Activated T-helper 17 cell treated with anti-CD3 and anti-CD28 coated beads, Interleukin-2, amount 50 U/mL, for 72 hours (primary cell): ENCODE measurements around the gene SLC6A16. TPM values are rescaled to one million over a fixed set of nuclear protein-coding genes. Genes with fewer than 3 reads are reported as not detected.
"Not testable (repeated sequence)": the region's sequence is repeated elsewhere in the genome, so short reads cannot be mapped to it uniquely, and the experiment has no call there.

Source experiments
- ATAC-seq: fragments of 150-1000 bp; cut with Tn5 transposase; replicated peaks from 2 replicates; pipeline ENCODE4 v1.10.0; 2021; ENCODE audit warnings: mild to moderate bottlenecking, moderate library complexity
- H3K27ac Mint-ChIP-seq: one replicate; pipeline ENCODE4 v1.8.0; 2022; ENCODE audit warnings: mixed read lengths
- H3K27me3 Mint-ChIP-seq: one replicate; pipeline ENCODE4 v1.8.0; 2022; ENCODE audit warnings: mixed read lengths
- H3K36me3 Mint-ChIP-seq: one replicate; pipeline ENCODE4 v1.8.0; 2022; ENCODE audit warnings: low read depth, mild to moderate bottlenecking, mixed read lengths
- H3K4me1 Mint-ChIP-seq: one replicate; pipeline ENCODE4 v1.8.0; 2022; ENCODE audit warnings: mixed read lengths
- H3K4me3 Mint-ChIP-seq: one replicate; pipeline ENCODE4 v1.8.0; 2022; ENCODE audit warnings: mild to moderate bottlenecking, mixed read lengths
- H3K9me3 Mint-ChIP-seq: one replicate; pipeline ENCODE4 v1.8.0; 2022; ENCODE audit warnings: mixed read lengths
- total RNA-seq, 2 donors: library from RNA; stranded (reverse); gene quantifications; one replicate each; pipeline ENCODE4 v1.2.3, GENCODE V29; 2022

The SLC6A16 gene
- total RNA-seq, 2 donors from 2014 or later, result 1.1 to 1.4 TPM

- Mint-ChIP-seq H3K9me3 (peaks cover 5% of the 10 kb centered on the region), H3K36me3 (peaks cover 8% of the 10 kb centered on the region), H3K4me3 (peak overlapping the region; percentile 32), H3K27me3 (no peaks in the 10 kb centered on the region), H3K4me1 (peaks cover 32% of the 10 kb centered on the region), H3K27ac (peak overlapping the region; percentile 60)
- ATAC-seq, result peak; percentile 39
Measured at GRCh38 chr19:49327878-49328544, 3.0 kb upstream of the SLC6A16 start.

DNA sequence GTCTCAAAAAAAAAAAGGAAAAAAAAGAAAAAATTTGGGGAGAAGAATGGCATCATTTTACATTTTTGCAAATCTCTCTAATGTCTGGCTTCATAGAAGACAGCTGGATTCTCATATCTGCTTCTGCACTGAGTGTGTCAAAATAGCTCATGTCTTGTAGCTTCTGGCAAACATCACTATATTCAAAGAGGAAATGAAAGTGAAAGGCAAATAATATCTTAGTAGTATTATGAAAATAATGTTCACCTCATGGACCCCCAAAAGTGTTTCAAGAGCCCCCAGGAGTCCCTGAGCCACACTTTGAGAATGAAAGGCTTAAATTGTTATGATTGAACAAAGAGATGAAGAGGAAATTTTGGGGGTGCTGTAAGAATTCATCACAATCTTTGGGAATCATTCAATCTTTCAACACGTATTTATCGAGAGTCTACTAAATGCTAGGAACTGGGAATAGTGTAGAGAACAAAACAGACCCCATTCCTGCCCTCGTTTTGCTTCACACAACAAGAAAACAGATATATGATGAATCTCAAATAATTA is 1.2 kb upstream of the SLC6A16 start:
- Mint-ChIP-seq H3K27me3 (no peaks in the 10 kb centered on the region), H3K27ac (no peak overlapping the region), H3K36me3 (peaks cover 15% of the 10 kb centered on the region), H3K4me3 (no peak overlapping the region), H3K9me3 (peaks cover 5% of the 10 kb centered on the region), H3K4me1 (peaks cover 22% of the 10 kb centered on the region)
- no peak for ATAC-seq

DNA sequence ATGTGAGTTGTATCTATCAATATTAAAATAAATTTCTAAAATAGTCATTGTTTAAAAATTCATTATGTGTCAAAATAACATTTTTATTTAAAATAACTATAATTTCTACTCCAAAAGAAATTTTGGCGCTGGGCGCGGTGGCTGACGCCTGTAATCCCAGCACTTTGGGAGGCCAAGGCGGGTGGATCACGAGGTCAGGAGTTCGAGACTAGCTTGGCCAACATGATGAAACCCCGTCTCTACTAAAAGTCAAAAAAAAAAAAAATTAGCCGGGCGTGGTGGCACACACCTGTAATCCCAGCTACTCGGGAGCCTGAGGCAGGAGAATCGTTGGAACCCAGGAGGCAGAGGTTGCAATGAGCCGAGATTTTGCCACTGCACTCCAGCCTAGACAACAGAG is 765 bp upstream of the SLC6A16 start:
- H3K27ac Mint-ChIP-seq, H3K4me3 Mint-ChIP-seq, H3K9me3 Mint-ChIP-seq, H3K27me3 Mint-ChIP-seq, ATAC-seq: not testable (repeated sequence)
- Mint-ChIP-seq H3K4me1 (peaks cover 22% of the 10 kb centered on the region), H3K36me3 (peaks cover 17% of the 10 kb centered on the region)

DNA sequence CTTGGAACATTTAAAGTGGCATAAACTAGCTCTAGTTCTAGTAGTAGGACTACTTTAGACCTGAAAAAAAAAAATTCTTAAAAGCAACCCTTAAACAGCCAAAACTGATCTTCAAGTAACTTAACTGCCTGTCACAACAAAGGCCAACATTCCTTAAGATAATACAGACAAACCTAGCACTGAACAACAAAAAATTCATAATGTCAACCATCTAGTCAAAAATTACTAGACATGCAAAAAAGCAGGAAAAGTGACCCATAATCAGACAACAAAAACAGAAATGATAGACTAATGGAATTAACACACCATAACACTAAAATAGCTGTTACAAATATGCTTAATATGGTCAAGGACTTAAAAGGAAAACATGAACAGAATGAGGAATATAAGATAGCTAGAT is 6.7 kb downstream of the SLC6A16 start:
- no peaks in the 10 kb centered on the region for H3K9me3 Mint-ChIP-seq

GRCh38 chr19:49316284-49316683 is 8.7 kb downstream of the SLC6A16 start:
- Mint-ChIP-seq H3K4me1 (peaks cover 5% of the 10 kb centered on the region), H3K27ac (no peak overlapping the region), H3K9me3 (no peaks in the 10 kb centered on the region), H3K4me3 (no peak overlapping the region), H3K36me3 (peaks cover 6% of the 10 kb centered on the region), H3K27me3 (no peaks in the 10 kb centered on the region)
- ATAC-seq, result no peak

More for the DNA sequence above, 6.7 kb downstream of the SLC6A16 start:
- Mint-ChIP-seq H3K27me3 (no peaks in the 10 kb centered on the region), H3K36me3 (peaks cover 12% of the 10 kb centered on the region), H3K4me1 (peaks cover 5% of the 10 kb centered on the region), H3K4me3 (no peak overlapping the region), H3K27ac (no peak overlapping the region)
- ATAC-seq, result no peak

GRCh38 chr19:49315111-49315510 is 9.9 kb downstream of the SLC6A16 start:
- H3K27ac Mint-ChIP-seq, result no peak overlapping the region
- H3K4me1 Mint-ChIP-seq, result peaks cover 5% of the 10 kb centered on the region
- ATAC-seq, result no peak
- H3K27me3 Mint-ChIP-seq, result no peaks in the 10 kb centered on the region
- no peak overlapping the region for H3K4me3 Mint-ChIP-seq
- peaks cover 4% of the 10 kb centered on the region for H3K36me3 Mint-ChIP-seq
- no peaks in the 10 kb centered on the region for H3K9me3 Mint-ChIP-seq

GRCh38 chr19:49309087-49309486 is 15.9 kb downstream of the SLC6A16 start:
- H3K4me1 Mint-ChIP-seq, result no peaks in the 10 kb centered on the region
- no peaks in the 10 kb centered on the region for H3K27me3 Mint-ChIP-seq
- H3K4me3 Mint-ChIP-seq, result no peak overlapping the region
- no peak for ATAC-seq
- H3K36me3 Mint-ChIP-seq, result no peaks in the 10 kb centered on the region
- H3K9me3 Mint-ChIP-seq, result no peaks in the 10 kb centered on the region
- no peak overlapping the region for H3K27ac Mint-ChIP-seq

- not testable (repeated sequence) for H3K9me3 Mint-ChIP-seq, H3K36me3 Mint-ChIP-seq, H3K27ac Mint-ChIP-seq, H3K4me3 Mint-ChIP-seq, ATAC-seq, H3K27me3 Mint-ChIP-seq, H3K4me1 Mint-ChIP-seq
Measured at GRCh38 chr19:49306734-49307133, 18.3 kb downstream of the SLC6A16 start.

DNA sequence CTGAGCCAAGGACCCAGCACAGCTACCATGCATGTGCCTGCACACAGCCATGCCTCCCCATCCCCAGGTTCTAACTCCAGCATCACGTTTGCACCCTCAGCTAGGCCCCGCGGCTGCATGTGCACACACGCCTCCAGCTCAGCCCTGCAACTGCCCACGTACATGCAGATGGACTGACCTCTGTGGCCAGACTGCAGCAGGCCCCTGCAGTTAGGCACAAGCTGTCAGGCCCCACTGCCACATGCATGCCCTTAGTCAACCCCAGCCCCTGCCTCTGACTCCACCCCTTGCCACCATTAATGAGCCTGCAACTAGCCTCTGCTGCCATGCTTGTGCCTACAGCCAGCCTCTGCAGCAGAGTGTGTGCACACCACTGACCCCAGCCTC is 23.1 kb downstream of the SLC6A16 start:
- no peak overlapping the region for H3K27ac Mint-ChIP-seq
- no peak overlapping the region for H3K4me3 Mint-ChIP-seq
- H3K27me3 Mint-ChIP-seq, result no peaks in the 10 kb centered on the region
- H3K4me1 Mint-ChIP-seq, result peaks cover 5% of the 10 kb centered on the region
- no peak for ATAC-seq
- no peaks in the 10 kb centered on the region for H3K36me3 Mint-ChIP-seq
- H3K9me3 Mint-ChIP-seq, result no peaks in the 10 kb centered on the region

DNA sequence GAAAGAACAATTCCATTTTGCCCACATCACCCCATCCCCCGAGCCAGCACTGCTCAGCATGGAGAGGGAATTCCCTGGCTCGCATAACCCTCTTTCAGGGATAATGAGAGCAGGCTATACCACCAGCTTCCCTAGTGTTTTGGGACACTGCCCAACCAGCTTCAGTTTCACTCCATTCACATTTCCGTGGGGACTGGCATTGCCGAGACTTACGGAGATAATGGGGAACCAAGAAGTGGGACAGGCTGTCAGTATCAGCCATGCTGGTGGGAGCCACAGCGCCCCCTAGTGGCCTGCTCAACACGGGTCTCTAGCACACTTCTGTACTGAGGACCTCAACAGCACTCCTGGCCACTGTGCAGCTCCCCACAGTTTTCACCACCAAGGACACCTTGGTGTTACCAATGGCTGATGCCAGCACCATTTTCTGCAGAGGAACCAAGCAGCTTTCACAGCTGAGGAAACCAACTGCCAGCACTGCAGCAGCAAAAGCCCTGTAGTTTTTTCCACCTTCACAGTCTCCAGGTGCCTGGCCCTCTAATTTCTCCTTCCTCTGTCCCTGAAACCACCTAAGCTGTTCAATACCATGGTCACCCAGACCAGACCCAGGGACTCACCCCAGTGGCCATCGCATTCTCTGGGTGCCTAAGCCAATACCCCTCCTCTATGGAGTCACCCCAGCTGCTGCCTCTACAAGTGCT is 23.7 kb downstream of the SLC6A16 start:
- Mint-ChIP-seq H3K4me3 (peak overlapping the region; percentile 26), H3K4me1 (peaks cover 5% of the 10 kb centered on the region), H3K9me3 (no peaks in the 10 kb centered on the region), H3K36me3 (no peaks in the 10 kb centered on the region), H3K27me3 (no peaks in the 10 kb centered on the region), H3K27ac (no peak overlapping the region)
- ATAC-seq, result peak; percentile 100

GRCh38 chr19:49298653-49299052 is 26.3 kb downstream of the SLC6A16 start:
- H3K27me3 Mint-ChIP-seq, H3K4me3 Mint-ChIP-seq, H3K36me3 Mint-ChIP-seq, H3K27ac Mint-ChIP-seq, H3K4me1 Mint-ChIP-seq, ATAC-seq, H3K9me3 Mint-ChIP-seq: not testable (repeated sequence)

- H3K9me3 Mint-ChIP-seq, result no peaks in the 10 kb centered on the region
- no peak overlapping the region for H3K27ac Mint-ChIP-seq
- H3K4me3 Mint-ChIP-seq, result no peak overlapping the region
- no peaks in the 10 kb centered on the region for H3K27me3 Mint-ChIP-seq
- no peak for ATAC-seq
- H3K36me3 Mint-ChIP-seq, result no peaks in the 10 kb centered on the region
- peaks cover 5% of the 10 kb centered on the region for H3K4me1 Mint-ChIP-seq
Measured at GRCh38 chr19:49297403-49297802, 27.6 kb downstream of the SLC6A16 start.

DNA sequence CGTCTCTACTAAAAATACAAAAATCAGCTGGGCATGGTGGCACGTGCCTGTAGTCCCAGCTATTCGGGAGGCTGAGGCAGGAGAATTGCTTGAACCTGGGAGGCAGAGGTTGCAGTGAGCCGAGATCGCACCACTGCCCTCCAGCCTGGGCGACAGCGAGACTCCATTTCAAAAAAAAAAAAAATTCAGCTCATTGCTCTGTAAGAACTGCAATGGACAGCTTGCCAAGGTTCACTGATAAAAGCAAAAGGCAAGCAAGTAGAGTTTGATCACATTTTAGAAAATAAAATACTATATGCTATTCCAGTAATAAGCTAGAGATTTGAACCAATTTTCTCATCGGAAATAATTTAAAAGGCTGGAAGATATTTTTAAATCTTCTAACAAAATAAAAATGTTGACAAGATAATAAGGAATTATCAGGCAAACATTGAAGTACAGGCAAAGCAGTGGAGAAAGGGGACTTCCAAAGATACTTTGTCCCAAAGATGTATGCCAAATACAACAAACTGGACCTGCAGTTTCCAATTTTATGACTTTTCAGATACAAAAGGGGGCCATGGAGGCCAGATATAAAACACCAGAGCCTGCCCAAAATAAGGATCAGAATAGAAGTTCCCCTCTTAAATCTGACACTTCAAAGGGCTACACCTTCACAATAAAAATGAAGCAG is 29.6 kb downstream of the SLC6A16 start:
- ATAC-seq, result no peak
- Mint-ChIP-seq H3K4me1 (no peaks in the 10 kb centered on the region), H3K36me3 (no peaks in the 10 kb centered on the region), H3K9me3 (no peaks in the 10 kb centered on the region), H3K4me3 (no peak overlapping the region), H3K27me3 (no peaks in the 10 kb centered on the region), H3K27ac (no peak overlapping the region)

DNA sequence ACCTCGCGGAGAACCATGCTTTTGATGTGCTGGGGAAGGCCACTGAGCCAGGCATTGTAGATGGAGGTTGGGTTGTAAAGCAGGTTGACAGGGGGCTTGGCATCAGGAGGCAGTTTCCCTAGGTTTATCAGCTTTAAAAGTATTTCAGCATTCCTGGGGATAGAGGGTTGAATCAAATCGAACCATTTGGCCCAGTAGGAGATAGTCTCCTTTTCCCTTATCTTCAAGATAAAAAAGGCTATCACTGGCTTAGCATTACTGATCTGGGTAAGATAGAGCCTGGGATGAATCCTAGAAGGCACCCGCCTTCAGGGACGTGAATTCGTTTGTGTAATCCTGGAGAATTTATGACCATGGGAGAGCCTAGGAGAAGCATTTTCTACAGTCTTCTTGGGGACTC is 30.6 kb downstream of the SLC6A16 start:
- Mint-ChIP-seq H3K4me3 (no peak overlapping the region), H3K27me3 (no peaks in the 10 kb centered on the region), H3K4me1 (no peaks in the 10 kb centered on the region), H3K9me3 (no peaks in the 10 kb centered on the region), H3K36me3 (no peaks in the 10 kb centered on the region), H3K27ac (no peak overlapping the region)
- no peak for ATAC-seq

DNA sequence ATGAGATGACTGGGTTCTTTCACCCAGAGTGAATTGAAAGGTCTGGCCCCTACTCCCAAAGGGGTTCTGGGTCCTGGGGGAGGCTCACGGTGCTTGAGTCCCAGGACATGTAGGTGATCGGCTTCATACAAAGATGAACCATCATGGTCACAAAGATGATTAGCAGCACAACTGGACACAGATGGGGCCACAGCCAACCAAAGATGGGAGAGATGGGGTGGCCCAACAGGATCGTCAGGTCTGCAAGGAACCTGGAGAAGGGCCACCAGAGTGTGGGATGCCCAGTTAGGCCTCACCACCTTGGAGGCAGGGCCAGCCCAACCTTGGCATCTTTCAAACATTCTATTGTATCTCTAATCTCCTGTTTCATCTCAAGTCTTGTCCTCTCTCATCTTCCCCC is 34.5 kb downstream of the SLC6A16 start:
- H3K27ac Mint-ChIP-seq, result no peak overlapping the region
- H3K27me3 Mint-ChIP-seq, result no peaks in the 10 kb centered on the region
- H3K4me3 Mint-ChIP-seq, result no peak overlapping the region
- H3K36me3 Mint-ChIP-seq, result no peaks in the 10 kb centered on the region
- no peaks in the 10 kb centered on the region for H3K9me3 Mint-ChIP-seq
- H3K4me1 Mint-ChIP-seq, result no peaks in the 10 kb centered on the region
- no peak for ATAC-seq
